ENCODE results near the gene PSMD1.

Gene PSMD1

GRCh38 chr2:231036578-231037106 is 20.0 kb upstream of the PSMD1 start:
- TF ChIP-seq, protein P1, sequence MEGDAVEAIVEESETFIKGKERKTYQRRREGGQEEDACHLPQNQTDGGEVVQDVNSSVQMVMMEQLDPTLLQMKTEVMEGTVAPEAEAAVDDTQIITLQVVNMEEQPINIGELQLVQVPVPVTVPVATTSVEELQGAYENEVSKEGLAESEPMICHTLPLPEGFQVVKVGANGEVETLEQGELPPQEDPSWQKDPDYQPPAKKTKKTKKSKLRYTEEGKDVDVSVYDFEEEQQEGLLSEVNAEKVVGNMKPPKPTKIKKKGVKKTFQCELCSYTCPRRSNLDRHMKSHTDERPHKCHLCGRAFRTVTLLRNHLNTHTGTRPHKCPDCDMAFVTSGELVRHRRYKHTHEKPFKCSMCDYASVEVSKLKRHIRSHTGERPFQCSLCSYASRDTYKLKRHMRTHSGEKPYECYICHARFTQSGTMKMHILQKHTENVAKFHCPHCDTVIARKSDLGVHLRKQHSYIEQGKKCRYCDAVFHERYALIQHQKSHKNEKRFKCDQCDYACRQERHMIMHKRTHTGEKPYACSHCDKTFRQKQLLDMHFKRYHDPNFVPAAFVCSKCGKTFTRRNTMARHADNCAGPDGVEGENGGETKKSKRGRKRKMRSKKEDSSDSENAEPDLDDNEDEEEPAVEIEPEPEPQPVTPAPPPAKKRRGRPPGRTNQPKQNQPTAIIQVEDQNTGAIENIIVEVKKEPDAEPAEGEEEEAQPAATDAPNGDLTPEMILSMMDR (conservative IDR thresholded peaks at IDR 0.05) = no peak
- no peak overlapping the region for H3K27ac ChIP-seq

DNA sequence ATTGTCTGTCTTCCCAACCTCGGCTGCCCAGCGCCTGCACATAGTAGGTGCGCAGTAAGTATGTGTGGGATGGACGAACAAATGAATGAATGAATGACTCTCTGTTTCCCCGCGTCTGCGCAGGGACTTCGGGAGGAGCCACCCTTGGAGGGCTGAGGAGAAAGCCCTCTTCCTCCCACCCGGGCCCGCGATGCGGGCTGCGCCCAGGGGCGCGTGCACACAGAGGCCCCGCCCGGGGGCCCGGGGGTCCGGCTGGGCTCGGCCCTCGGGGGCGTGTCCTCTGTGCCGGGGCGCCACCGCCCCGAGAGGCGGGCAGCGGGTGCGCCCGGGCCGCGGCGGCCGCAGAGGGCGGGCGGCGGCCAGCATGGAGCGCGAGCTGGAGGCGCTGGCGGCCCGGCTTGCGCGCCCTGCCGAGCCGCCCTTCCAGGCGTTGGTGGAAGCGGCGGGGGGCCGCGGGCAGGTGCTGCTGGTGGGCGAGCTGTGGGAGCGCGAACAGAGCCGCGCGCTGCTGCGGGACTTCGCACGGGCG is 19.4 kb upstream of the PSMD1 start, which contains the start of gene C2orf72:
C2orf72 (plus strand) TSS at position 322 of the 529 bp plus-strand sequence; CDS start at position 365, 43 bp downstream.
- peak within 1 kb of the TSS; percentile 54; the same call in 1 of the 2 replicates for H3K27ac ChIP-seq
- TF ChIP-seq, protein P1 (conservative IDR thresholded peaks at IDR 0.05) = no peak

- TF ChIP-seq, protein P1 (conservative IDR thresholded peaks at IDR 0.05) = peak; percentile 48
Observed at GRCh38 chr2:231037731-231038482, 18.8 kb upstream of the PSMD1 start.

DNA sequence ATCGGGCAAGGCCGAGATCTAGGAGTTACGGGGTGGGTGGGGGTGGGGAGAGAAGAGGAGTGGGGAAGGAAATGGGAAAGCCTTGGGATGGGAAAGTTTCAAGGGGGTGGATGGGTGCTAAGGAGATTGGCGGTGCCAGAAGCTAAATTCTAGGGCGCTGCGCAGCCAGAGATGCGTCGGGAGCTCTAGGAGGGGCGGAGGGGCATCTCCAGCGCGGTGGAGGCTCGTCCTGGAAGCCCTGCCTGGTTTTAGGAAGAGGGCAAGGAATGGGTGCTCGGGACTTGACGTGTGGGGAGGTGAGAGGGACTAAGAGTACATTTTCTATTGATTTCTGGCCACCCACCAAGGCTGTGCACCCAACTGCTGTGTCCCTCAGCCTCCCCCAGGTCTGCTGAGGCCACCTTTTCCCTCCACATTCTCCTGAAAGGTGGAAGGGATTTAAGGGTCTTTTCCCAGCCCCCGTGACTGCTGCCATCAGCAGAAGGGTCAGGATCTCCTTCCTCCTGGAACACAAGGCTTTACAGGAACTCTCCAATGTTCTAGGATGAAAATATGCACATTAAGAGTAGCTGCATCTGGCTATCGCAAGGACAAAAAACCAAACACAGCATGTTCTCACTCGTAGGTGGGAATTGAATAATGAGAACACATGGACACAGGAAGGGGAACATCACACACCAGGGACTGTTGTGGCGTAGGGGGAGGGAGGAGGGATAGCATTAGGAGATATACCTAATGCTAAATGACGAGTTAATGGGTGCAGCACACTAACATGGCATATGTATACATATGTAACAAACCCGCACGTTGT is 18.0 kb upstream of the PSMD1 start:
- TF ChIP-seq, protein P1 (conservative IDR thresholded peaks at IDR 0.05) = no peak
- H3K27ac ChIP-seq = no peak overlapping the region

More at GRCh38 chr2:231037731-231038482, 18.8 kb upstream of the PSMD1 start:
- peak overlapping the region; percentile 54; the same call in 1 of the 2 replicates for H3K27ac ChIP-seq

DNA sequence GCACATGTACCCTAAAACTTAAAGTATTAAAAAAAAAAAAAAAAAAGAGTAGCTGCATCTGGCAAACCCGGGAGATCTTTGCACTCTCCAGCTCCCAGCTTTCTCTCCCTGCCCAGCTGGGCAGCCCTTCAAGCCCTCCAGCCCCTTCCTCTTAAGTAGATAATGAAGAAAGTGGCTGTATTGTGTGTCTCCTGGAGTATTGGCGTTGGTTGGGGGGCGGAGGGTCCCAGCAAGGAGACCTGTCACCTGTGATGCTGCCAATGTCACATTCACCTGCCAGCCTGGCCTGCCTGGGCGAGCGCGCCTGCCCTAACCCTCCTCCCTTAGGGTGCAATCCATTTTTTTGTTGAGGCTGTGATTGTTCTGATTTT is 17.4 kb upstream of the PSMD1 start:
- TF ChIP-seq, protein P1 (conservative IDR thresholded peaks at IDR 0.05) = no peak
- H3K27ac ChIP-seq = no peak overlapping the region

DNA sequence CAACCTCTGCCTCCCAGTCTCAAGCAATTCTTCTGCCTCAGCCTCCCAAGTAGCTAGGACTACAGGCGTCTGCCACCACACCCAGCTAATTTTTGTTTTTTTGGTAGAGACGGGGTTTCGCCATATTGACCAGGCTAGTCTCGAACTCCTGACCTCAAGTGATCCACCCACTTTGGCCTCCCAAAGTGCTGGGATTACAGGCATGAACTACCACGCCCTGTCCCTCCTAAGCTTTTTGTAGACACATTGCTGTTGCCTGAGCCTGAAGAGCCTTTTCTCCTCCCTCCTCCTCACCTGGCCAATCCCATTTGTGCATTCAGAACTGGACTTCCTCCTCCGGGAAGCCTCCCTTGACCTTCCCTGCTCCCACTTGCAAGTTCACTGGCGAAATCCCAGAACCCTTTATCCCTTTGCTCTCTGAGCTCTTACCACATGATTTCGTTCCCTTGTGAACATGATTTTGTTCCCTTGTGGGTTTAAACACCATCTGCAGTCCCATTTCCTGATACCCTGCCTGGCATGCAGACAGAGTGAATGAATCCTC is 16.8 kb upstream of the PSMD1 start:
- TF ChIP-seq, protein P1 (conservative IDR thresholded peaks at IDR 0.05) = no peak
- no peak overlapping the region for H3K27ac ChIP-seq

Measured in VCaP (cell line).